ENCODE data around the gene GBP3.
A peak's percentile ranks its signal among the peaks of the same experiment; 100 is the strongest.
"Not testable (repeated sequence)": the region's sequence is repeated elsewhere in the genome, so short reads cannot be mapped to it uniquely, and the experiment has no call there.

GBP3 gene

DNA sequence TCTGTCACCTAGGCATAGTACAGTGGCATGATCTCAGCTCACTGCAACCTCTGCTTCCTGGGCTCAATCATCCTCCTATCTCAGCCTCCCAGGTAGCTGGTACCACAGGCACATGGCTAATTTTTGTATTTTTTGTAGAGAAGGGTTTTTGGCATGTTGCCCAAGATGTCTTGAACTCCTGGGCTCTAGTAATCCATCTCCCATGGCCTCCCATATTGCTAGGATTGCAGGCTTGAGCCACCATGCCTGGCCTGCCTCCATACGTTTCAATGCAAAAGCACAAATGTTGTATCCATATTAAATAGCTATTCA, 17.6 kb upstream of the GBP3 start:
- no peak for DNase-seq

DNA sequence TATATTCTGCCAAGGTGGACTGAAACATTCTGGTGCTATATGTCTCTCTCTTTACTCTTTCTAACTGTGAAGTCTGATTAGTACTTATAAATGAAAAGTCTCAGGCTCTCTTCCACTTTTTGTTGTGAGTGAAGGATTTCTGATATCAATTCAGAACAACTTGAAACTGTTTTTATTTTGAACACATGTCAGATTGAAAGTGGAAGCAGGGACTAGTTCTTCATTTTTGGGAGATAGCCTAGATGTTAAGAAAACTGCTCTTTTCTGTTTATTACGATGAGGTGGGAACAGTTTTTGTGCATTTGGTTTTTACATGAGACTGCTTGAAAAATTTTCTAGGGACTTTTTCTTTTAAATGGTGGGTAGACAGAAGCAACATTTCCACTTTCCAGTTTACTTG, 14.5 kb upstream of the GBP3 start:
- no peak for DNase-seq

DNA sequence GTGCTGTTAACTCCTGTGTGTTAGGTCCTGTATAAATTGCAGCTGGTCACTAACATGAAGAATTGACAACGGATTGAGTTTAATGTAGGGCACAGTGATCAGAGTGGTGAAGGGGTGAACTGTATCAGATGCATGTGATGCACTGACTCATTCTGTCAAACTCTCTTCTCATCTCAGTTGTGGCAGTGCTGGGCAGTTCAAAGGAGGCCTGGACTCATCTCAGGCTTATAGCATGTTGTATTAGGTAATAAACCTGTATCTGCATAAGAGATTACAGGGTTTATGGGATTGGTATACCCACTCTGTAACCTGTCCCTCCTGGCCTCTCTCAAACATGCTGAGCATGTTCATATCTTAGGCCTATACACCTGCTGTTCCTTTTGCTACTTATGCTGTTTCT, 12.4 kb upstream of the GBP3 start:
- no peak for DNase-seq

- not testable (repeated sequence) for DNase-seq
Observed at GRCh38 chr1:89034004-89034403, 11.3 kb upstream of the GBP3 start.

DNA sequence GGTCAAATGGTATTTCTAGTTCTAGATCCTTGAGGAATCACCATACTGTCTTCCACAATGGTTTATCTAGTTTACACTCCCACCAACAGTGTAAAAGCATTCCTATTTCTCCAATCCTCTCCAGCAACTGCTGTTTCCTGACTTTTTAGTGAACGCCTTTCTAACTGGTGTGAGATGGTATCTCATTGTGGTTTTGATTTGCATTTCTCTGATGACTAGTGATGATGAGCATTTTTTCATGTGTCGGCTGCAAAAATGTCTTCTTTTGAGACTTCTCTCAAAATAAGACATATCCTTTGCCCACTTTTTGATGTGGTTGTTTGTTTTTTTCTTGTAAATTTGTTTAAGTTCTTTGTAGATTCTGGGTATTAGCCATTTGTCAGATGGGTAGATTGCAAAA, 6.4 kb upstream of the GBP3 start:
- DNase-seq, result not testable (repeated sequence)

GRCh38 chr1:89025928-89026327, 3.3 kb upstream of the GBP3 start:
- DNase-seq, result no peak

DNA sequence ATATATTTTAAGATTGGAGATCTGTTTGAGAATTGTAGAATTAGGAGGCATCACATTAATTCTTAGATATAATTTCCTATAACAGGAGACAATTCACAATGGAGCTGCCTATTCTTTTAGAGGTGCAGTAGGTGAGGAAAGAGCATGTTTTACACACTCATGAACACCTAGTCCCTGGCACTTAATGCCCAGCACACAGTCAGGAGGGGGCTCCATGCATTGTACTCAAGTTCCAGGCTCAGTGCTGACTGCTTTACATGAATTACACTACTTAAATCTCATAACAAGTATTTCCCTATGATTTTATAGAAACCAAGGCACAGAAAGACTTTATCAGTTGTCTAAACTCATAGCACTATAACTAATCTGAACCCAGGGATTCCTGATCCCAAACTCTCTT, 360 bp upstream of the GBP3 start:
- no peak for DNase-seq

DNA sequence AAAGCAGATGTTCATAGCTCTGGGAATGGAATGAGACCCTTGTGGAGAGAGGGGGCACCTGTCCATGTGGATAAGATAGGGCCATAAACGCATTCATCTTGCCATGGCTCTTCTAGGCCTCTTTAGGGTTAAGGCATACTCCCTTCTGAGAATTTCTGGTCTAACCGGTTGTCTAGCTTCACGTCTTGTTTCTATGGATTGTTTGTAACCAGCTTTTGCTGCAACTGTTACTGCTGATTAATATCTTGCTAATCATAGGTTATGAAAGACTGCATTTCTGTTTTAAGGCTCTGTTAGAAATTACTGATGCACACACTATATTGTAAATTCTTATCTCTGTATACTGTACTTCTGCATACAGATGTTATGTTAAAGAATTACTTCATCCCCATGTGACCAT, 4.3 kb downstream of the GBP3 start:
- DNase-seq, result not testable (repeated sequence)

GRCh38 chr1:89008511-89008910, 14.2 kb downstream of the GBP3 start:
- DNase-seq, result no peak

- no peak for DNase-seq
Observed at GRCh38 chr1:89005286-89006151, 17.1 kb downstream of the GBP3 start.

- DNase-seq, result not testable (repeated sequence)
Observed at GRCh38 chr1:89002176-89002575, 20.5 kb downstream of the GBP3 start.

- DNase-seq, result no peak
Observed at GRCh38 chr1:89001510-89001909, 21.2 kb downstream of the GBP3 start.

DNA sequence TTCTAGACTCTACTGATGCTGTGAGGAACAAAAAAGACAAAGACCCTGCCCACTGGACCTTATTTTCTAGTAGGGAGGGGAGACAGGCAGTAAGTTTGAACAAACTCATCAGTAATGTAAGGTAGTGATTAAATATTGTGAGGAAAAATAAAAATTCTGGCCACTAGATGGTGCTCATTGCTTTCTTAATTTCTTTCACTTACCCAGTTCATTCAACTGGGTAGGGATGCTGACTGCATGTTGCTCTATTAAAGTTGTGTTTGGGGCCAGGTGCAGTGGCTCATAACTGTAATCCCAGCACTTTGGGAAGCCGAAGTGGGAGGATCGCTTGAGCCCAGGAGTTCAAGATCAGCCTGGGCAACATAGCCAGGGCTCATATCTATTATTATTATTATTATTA, 23.9 kb downstream of the GBP3 start:
- DNase-seq, result peak; percentile 74

- no peak for DNase-seq
Observed at GRCh38 chr1:88990426-88990825, 32.2 kb downstream of the GBP3 start.

DNA sequence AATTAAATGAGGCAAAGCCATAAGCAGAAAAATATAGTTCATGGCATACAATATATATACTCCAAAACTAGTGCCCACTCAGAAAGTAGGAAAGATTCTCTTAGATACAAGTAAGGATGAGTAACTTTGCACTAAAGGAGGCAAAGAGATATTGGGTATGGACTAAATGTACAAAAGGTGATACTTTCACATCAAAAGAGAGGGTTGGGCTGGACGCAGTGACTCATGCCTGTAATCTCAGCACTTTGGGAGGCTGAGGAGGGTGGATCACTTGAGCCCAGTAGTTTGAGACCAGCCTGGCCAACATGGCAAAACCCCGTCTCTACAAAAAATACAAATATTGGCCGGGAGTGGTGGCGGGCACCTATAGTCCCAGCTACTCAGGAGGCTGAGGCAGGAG, 37.0 kb downstream of the GBP3 start:
- no peak for DNase-seq

DNA sequence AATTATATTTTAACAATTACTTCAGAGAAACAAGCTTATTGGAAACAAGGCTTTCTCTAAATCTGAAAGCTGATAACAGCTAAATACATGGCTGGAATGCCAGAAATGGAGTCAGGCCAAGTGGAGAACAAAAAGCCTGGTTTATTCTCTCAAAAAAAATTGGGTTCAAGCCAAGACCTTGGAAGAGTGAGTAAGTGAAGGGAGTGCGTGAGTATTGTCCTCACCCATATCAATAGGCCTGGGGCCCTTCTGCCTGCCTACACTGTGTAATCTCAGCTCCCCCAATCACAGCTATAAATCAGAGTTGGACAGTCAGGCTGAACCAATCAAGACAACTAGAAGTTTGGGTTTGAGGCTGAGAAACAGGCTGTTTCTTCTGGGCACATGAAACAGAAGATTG, 37.6 kb downstream of the GBP3 start:
- peak; percentile 95 for DNase-seq

DNA sequence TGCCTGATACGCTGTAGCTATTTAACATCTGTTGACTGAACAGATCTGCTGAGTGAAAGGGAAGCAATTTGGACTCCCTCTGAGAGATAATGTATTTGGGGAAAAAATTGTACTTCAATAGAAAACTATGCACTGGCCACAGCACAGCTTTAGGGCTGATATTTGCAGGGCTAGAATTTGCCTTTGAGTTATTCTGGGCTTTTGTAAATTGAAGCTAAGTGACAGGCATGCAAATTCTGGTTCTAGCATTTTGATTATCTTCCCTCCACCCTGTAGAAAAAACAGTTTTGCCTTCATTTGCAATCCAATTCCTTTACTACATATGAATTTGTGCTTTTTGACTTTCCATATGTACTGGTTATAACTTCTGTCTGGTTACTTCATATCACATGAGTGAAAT, 38.1 kb downstream of the GBP3 start:
- DNase-seq, result no peak

GRCh38 chr1:88983791-88984559, 38.7 kb downstream of the GBP3 start:
- peak; percentile 68 for DNase-seq

GRCh38 chr1:88982055-88982454, 40.6 kb downstream of the GBP3 start:
- DNase-seq, result peak; percentile 28

DNA sequence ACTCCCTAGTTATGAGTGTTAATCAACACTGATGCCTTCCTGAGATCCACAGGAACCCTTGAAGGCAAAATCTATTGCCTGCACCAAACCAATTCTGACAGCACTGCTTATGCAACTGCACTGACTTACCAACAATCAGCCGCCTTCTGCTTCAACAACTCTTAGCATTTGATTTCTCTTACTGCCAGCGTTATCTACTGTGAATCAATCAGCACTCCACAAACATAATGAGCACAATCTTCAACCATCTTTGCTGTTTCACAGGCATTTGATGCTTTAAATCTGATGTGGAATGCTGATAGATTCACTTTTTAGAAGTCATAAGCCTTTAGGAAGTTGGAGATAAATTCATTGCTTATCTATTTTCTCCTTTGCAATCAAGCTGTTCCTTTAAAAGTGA, 41.2 kb downstream of the GBP3 start:
- not testable (repeated sequence) for DNase-seq

DNA sequence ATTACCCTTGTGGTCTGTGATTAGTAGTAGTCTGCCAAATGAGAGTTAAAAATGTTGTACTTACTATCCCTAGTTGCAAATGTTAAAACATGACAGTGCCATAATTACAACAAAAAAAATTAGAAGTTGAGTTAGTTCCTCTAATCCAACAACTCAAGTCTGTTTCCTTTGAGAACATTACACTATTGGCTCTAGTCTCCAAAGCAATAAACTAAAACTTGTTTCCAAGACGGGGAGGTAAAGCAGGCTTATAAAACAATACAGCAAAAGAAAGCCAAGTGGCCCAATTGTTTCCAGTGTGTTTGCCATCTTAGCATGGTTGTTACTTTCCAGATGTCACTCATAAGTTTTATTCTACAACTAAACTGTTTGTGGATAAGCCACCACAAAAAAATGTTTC, 41.8 kb downstream of the GBP3 start:
- DNase-seq, result no peak

GRCh38 chr1:88979749-88980116, 42.9 kb downstream of the GBP3 start:
- DNase-seq, result no peak

DNA sequence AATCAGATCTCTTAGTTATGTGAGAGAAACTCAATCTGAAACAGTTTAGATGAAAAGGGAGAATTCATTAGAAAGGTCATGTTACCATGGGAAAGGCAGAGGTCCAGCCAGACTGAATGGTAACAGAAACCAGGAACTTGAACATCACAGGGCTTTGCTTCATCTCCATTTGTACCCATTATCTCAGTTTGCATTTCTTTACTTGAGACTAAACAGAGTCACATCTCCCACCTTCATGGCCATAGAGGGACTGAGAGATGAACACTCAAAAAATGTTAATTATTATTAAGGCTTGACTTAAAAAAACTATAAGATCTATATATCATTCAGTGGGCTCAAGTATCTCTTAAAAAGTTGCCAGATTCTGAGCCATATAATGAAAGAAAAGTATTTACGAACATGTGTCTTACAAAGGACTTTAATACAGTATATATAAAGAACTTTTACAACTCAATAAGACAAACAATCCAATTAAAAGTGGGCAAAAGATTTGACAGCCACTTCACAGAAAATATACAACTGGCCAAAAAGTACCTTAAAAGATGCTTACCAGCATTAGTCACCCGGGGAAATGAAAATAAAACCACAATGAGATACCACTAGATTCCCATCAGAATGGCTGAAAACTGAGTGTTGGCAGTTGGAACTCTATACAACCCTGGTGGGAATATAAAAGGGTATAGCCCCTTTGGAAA, 43.5 kb downstream of the GBP3 start:
- peak; percentile 36 for DNase-seq

GRCh38 chr1:88976235-88976634, 46.4 kb downstream of the GBP3 start:
- DNase-seq, result no peak

All from fibroblast of upper back skin (primary cell).